A172 (cell line): ENCODE data around the gene PKP1. TPM values are rescaled to one million over a fixed set of nuclear protein-coding genes. Genes with fewer than 3 reads are reported as not detected.
"Not testable (repeated sequence)": the region's sequence is repeated elsewhere in the genome, so short reads cannot be mapped to it uniquely, and the experiment has no call there.

Experiments used
- DNase-seq: peaks from one replicate; pipeline ENCODE4 v3.0.0-alpha.2; 2015; ENCODE audit warnings: low spot score
- total RNA-seq: library from RNA; depleted of rRNA; stranded (reverse); fragments of >200 nt; shearing (Covaris generic); gene quantifications from 2 replicates; pipeline ENCODE4 v1.2.3, GENCODE V29; 2014; rRNA removed

The PKP1 gene, protein sequence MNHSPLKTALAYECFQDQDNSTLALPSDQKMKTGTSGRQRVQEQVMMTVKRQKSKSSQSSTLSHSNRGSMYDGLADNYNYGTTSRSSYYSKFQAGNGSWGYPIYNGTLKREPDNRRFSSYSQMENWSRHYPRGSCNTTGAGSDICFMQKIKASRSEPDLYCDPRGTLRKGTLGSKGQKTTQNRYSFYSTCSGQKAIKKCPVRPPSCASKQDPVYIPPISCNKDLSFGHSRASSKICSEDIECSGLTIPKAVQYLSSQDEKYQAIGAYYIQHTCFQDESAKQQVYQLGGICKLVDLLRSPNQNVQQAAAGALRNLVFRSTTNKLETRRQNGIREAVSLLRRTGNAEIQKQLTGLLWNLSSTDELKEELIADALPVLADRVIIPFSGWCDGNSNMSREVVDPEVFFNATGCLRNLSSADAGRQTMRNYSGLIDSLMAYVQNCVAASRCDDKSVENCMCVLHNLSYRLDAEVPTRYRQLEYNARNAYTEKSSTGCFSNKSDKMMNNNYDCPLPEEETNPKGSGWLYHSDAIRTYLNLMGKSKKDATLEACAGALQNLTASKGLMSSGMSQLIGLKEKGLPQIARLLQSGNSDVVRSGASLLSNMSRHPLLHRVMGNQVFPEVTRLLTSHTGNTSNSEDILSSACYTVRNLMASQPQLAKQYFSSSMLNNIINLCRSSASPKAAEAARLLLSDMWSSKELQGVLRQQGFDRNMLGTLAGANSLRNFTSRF
- not detected in 2 replicates for total RNA-seq

DNA sequence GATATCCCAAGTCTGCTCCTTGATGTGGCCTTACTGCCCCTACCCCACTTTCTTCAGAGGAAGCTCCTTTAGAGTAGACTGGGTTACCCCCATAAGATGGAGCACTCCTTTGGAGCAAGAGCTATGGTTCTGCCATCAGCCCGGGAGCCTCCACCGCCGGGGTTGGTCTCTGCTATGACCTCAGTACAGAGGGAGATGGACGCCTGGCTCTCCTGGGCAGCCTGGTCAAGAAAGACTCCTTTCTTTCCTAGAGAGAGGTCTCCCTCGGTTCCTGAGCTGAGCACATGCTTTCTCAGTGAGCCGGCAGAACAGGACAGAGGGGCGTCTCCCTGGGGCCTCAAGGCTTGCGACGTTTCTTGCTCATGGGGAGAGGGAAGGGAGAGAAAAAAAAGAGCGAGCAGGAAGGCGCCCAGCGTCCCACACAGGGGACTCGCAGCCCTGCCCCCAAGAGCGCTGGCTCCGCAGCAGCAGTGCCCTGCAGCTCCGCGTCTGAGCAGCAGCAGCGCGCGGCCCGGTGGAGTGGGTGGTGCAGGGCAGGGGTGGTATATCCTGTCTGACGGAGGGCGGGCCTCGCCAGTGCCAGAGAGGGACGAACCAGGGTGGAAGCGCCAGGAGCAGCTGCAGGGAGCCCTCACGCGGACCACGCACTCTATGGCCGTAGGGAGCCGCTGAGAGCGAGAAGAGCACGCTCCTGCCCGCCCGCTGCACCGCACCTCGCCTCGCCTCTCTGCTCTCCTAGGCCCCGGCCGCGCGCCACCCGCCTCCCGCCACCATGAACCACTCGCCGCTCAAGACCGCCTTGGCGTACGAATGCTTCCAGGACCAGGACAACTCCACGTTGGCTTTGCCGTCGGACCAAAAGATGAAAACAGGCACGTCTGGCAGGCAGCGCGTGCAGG is at the start of gene PKP1:
Gene PKP1 (plus strand): TSS at position 576 of the 899 bp plus-strand sequence. CDS start 197 bp downstream, at position 773.
- no peak for DNase-seq

DNA sequence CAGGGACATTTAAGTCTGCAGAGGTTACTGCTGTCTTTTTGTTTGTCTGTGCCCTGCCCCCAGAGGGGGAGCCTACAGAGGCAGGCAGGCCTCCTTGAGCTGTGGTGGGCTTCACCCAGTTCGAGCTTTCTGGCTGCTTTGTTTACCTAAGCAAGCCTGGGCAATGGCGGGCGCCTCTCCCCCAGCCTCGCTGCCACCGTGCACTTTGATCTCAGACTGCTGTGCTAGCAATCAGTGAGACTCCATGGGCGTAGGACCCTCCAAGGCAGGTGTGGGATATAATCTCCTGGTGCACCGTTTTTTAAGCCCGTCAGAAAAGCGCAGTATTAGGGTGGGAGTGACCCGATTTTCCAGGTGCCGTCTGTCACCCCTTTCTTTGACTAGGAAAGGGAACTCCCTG is 43.7 kb upstream of the PKP1 start:
- DNase-seq = not testable (repeated sequence)

DNA sequence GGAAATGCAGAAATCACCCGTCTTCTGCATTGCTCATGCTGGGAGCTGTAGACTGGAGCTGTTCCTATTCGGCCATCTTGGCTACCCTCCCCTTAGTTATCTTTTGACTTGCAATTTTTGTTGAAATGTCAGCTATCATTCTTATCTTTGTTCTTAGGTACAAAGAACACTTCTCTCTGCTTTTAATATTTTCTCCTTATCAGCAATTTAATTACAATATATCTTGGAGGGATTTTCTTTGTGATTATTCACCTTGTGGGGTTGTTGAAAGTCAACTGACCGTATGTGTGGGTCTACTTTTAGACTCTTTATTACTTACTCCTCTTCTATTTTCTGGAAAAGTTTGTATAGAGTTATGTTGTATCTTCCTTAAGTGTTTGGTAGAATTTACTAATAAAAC is 43.1 kb upstream of the PKP1 start:
- DNase-seq = no peak

DNA sequence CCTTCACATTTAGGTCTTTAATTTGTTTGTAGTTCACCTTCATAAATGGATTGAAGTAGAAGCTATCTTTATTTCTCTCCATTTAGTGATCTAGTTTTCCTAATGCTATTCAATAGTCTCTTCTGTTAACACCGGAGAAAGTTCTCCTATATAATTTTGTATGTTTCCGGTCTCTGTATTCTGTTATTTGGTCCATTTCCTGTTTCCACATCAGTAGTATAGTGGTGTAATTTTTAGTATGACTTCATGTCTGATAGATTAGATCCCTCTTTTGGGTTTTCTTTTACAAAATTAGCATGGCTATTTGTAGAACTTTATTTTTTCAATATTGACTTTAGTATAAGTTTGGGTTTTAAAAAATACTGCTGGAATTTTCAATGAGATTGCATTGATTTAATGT is 41.6 kb upstream of the PKP1 start:
- DNase-seq = no peak

DNA sequence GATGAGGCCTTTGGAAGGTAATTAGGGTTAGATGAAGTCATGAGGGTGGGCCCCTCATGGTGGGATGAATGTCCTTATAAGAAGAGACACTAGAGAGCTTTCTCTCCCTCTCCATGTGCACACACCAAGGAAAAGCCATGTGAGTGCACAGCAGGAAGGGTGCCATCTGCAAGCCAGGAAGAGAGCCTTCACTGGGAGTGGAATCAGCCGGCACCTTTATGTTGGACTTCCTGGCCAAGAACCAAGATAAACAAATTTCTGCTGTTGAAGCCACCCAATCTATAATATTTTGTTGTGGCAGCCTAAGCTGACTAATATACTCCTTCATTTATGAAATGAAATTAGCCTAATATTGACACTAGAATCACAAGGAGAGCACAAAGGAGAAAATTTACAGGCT is 38.2 kb upstream of the PKP1 start:
- DNase-seq = no peak

DNA sequence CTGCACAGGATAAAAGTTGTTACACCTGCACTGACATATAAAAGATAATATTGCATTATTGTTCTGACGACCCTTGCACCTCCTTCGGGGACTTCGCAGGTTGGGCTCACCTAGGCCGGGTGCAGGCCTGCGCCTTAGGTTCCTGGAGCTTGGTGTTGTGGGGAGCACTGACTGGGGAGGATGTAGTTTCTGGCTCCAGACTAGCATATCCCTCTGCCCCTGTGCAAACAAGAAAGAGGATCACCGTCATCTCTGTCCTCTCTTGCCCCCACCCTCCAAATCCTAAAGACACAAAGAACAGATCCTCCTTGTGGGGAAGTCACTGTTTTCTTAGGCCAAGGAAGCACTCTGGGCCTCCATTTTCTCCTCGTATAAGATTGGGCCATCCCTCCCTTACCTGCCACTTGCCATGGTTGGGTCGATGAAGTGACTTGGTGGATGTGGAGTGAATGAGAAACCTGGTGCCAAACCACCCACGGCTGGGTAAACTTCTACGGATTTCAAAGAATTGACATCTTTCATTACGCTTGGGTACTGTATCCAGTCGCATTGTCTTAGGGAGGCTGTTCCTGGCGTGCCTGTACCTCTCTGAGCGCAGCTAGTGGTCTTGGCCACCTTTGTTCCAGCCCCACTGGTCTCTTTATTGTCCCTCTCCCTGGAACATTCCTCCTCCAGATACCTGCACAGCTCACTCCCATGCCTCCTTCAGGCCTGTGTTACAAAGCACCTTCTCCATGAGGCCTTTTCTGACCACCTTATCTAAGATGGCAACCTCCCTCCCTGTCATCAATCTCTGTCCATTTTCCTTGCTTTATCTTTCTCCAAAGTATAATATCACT is 34.4 kb upstream of the PKP1 start:
- DNase-seq = no peak

DNA sequence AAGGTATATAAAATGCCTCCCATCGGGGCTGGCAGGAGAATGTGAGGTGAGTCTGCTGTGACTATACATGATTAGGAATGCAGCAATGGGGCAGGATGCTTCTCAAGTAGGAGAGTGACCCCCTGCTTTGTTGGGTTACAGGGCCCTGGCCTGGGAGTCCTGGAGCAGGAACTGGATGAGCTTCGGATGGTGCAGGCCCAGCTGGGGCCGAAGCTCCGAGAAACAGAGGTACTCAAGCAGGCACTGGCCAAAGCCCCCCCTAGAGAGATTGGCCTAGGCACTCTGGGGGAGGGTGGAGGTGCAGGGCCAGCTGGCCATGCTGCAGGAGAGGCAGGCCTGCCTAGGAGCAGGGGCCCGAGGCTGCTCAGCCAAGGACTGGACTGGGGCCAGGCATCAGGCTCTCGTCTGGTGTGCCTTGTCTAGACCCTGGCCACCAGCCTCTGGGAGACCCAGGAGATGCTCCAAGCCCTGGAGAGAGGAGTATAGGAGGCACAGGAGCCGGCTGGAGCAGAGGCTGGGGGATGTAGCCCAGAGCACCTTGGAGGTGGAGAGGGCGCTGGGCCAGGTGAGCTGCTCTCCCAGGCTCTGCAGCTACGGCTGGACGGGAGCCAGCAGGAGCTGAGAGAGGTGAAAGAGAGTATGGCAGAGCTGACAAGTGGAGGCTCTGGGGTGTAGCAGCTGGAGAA is 32.8 kb upstream of the PKP1 start:
- DNase-seq = no peak

DNA sequence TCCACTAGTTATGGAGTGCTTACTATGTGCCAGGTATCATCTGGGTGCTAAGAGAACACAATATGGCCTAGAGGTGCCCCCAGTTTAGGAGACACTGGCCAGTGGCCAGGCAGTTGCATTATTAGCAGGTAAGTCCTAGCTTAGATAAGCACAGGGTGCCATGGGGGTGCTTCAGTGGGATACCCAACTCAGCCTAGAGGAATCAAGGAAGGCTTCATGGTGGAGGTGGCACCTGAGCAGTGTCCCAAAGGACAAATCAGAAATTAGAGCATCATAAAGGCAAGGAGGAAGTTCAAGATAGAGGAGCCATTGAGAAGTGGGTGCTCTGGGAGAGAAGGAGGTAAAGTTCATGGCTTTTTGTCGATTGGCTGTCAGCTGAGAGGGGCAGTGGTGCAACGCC is 31.9 kb upstream of the PKP1 start:
- DNase-seq = no peak

DNA sequence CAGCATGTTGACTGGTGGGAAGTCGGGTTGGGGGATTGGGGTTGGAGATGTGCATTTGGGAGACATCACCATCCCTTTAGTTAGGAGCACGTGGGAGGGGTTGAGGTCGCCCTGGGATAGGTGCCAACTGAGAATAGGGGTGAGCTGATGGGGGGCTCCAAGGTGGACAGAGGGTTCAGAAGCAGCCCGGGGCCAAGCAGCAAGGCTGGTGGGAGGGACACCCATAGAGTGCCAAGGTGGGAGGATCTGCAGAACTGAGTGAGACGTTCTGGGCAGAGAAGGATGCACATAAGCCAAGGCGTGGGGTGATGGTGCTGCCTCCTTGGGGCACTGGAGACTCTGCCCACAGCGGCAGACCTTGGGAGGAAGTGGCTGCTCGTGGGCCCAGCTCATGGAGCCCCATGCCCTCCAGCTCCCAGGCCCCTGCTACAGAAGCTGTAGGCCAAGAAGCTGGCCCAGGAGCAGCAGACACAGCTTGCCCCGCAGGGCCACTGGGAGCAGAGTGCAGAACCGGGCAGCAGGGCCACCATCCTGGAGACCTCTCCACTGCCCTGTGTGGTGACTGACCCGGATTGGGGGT is 31.4 kb upstream of the PKP1 start:
- no peak for DNase-seq

DNA sequence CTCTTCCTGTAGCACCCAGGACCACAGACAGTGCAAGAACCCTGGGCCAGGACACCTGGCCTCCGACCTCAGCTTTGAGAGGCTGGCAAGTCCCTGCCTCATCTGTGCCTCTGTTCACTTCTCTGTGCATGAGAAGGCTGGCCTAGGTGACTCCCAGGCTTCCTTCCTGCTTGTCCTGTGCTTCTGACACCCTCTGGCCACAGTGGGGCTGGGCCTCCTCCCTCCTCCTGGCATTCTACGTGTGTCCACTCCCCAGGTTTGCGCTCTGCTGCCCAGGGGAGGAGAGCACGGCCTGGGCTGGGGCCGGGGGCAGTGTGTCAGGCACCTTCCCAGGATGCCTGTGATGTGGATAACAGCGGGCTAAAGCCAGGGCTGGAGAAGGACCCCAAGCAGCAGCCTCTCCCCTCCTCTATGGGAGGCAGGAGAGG is 30.3 kb upstream of the PKP1 start:
- DNase-seq = no peak

DNA sequence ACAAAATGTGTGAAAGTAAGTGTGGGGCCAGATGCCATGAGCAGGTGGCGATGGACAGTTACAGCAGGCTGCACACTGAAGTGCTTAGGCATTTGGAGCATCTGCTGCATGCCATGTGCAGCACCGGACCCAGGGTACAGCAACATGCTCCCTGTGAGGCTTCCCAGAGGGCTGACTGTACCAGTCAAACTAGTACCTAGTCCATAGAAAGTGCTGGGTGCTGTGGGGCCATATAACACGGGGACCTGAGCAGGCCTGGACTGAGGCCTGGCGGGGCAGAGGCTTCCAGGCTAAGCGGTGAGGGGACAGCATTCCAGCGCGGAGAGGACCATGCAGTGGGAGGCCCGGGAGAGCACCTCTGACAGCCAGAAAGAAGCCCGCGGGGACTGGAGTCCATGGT is 29.9 kb upstream of the PKP1 start:
- no peak for DNase-seq

DNA sequence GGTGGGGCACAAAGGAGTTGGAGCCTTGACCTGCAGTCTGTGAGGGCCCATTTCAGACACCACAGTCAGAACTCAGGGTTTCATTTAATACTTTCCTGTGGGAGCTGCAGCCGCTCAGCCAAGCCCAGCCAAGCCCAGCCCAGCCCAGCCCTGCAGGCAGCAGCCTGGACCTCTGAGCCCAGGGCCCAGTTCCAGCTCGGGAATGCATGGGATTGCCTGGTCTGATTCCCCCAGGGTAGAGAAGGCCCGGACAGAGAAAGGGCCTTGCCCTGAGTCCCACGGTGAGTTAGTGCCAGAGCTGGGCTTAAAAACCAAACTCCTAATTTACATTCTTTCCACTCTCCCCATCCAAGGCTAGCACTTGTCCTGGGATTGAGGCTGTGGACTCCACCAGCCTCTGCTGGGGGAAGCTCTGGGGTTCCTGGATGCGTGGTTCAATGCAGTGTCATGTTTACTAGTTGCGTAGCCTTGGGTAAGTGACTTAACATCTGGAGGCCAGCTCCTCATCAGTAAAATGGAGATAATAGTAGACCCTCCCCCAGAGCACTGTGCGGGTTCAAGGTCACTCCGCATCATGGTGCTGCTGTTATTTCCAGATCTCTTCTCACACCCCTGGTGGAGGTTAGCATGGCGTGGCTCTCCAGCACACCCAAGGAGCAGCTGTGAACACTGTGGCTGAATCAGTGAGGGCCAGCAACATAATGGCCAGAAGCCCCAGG is 29.2 kb upstream of the PKP1 start:
- no peak for DNase-seq

DNA sequence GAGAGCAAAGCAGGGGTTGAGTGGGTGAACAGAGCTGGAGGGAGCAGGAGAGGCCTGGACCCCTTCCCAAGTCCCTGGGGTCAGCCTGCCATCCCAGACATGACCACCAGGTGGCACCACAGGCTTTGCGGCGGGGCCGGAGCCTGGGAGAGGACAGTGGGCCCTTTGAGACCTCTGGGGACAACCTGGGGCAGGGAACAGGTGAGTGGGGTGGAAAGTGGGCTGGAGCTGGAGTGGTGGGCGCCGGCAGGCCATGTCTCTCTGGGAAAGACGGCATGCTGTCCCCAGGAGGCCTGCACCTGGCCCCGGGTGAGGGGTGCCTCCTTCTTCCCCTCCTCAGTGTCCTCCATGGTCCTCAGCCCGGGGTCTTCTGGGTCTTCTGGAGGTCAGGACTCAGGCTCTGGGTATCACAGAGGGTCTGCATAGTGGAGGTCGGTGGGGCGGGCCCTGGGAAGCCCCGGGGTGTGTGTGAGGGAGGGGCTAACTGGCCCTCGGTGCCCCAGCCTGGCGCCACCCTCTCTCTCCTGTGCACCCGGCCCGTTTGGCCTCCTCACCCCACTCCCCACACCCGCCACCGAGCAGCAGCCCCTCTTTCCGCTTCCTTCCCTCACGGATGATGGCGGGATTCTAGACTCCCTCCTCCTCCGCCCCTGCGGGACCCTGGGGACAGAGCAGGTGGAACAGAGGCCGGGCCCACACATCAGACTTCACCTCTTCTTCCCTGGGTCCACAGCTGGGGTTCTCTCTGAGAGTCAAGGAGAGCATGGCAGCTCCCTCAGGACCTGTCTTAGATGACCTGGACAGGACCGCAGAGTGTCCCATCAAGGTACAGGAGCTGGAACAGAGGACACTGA is 28.5 kb upstream of the PKP1 start:
- DNase-seq = peak; percentile 28

DNA sequence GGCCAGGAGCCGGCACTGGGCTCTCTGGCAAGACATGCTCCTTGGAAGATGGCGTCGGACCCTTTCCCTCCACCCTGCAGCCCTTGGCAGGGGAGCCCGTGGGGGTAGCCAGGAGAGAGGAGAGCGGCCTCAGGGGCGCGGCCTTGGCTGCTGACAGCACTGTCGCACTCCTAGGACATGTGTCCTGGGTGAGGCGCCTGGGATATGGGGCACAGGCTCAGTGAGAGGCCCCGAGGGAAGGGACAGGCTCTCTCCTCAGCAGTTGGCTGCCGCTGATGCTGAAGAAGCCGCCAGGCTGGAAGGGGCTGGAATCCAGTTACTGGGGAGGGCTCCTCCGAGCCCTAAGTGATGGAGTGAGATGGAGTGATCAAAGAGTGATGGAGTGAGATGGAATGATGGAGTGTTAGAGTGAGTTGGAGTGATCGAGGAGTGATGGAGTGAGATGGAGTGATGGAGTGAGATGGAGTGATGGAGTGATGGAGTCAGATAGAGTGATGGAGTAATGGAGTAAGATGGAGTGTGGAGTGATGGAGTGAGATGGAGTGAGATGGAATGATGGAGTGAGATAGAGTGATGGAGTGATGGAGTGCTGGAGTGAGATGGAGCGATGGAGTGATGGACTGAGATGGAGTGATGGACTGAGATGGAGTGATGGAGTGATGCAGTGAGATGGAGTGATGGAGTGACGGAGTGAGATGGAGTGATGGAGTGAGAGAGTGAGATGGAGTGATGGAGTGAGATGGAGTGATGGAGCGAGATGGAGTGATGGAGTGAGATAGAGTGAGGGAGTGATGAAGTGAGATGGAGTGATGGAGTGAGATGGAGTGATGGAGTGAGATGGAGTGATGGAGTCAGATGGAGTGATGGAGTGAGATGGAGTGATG is 27.6 kb upstream of the PKP1 start:
- DNase-seq = no peak

DNA sequence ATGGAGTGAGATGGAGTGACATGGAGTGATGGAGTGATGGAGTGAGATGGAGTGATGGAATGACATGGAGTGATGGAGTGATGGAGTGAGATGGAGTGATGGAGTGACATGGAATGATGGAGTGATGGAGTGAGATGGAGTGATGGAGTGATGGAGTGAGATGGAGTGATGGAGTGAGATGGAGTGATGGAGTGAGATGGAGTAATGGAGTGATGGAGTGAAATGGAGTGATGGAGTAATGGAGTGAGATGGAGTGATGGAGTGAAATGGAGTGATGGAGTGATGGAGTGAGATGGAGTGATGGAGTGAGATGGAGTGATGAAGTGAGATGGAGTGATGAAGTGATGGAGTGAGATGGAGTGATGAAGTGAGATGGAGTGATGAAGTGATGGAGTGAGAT is 25.2 kb upstream of the PKP1 start:
- DNase-seq = not testable (repeated sequence)

DNA sequence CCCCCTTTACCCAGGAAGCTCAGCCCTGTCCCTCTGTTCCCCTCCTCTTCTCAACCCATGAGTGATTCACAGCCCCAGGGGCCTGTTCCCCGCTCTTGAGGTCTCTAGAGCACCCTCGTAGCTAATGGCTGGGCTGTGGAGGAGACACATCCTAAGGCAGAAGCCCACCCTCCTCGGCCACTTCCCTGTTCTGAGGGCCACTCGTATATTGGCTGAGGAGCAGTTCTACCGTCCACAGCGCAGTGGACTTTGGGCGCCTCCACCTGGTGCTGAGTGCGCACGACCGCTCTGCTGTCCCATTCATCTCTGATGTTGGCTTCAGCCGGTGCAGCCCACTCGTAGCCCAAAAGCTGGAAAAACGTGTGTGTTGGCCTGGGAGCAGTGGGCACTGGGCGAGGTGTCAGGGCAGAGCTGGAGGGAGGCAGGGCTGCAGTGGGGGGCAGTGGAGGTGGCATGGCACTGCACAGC is 24.5 kb upstream of the PKP1 start:
- no peak for DNase-seq

DNA sequence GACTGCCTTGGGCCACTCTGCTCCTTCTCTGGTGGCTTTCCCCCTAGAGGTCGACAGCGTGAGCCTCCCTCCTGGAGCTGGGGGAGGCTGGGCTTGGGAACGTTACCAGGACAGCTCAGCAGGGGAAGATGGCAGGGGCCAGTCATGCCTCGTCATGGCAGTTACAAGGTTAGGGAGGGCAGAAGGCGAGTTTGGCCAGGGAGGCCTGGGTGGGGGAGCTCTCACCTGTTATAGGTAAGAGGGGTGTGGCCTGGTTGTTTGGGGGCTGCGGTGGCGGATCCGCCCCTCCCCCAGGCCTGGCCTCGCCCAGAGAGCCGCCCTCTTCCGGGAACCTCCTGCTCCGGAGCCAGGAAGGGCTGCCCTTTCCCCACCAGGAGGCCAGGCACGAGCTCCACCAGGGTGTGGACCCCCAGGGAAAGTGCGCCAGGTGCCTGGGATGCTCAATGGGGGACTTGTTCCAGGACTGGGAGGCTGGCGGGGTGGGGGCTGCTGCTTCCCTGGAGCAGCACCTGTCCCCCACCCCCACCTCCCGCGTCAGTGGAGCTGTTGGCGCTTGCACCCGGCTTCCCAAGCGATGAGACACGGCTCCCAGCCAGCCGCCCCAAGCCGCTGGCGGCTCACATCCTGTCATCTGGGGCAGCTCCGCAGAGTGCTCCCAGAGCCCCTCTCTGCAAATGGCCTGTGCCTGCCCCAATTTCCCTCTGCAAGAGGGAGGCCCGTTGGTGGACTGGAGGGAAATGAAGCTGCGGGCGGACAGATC is 23.6 kb upstream of the PKP1 start:
- no peak for DNase-seq
